Measurements from ENCODE around the gene NKX2-4.

NKX2-4 gene

DNA sequence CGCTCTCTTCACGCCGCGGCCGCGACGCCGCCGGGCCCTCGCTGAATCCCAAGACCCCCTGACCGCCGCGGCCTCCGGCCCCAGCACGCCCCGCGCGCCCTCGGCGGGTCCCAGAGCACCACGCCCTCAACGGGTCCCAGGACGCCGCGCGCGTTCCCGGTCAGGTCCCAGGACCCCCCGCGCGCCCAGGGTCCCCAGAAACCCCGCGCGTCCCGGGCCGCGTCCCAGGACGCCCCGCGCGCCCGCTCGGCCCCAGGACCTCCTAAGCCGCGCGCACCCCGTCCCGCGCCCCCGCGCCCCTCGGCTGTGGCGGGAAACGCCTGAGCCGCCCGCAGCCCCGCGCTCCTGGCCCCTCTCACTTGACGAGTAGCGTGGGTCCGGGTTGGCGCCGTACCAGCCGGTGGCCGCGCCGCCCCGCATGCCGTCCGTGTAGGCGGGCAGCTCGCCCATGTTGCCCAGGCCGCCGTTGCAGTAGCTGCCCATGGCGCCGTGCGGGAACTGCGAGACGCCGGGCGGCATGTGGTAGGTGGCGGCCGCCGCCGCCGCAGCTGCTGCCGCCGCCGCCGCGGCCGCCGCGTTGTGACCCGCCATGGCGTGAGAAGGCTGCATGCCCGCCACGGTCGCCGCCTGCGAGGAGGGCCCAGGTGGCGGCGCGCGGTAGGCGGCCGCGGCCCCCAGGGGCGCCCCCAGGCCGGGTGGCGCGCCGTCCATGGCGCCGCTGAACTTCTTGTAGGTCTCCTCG is 556 bp downstream of the NKX2-4 start:
- no peak for DNase-seq (ENCODE audit: extremely low read depth, low read depth)

DNA sequence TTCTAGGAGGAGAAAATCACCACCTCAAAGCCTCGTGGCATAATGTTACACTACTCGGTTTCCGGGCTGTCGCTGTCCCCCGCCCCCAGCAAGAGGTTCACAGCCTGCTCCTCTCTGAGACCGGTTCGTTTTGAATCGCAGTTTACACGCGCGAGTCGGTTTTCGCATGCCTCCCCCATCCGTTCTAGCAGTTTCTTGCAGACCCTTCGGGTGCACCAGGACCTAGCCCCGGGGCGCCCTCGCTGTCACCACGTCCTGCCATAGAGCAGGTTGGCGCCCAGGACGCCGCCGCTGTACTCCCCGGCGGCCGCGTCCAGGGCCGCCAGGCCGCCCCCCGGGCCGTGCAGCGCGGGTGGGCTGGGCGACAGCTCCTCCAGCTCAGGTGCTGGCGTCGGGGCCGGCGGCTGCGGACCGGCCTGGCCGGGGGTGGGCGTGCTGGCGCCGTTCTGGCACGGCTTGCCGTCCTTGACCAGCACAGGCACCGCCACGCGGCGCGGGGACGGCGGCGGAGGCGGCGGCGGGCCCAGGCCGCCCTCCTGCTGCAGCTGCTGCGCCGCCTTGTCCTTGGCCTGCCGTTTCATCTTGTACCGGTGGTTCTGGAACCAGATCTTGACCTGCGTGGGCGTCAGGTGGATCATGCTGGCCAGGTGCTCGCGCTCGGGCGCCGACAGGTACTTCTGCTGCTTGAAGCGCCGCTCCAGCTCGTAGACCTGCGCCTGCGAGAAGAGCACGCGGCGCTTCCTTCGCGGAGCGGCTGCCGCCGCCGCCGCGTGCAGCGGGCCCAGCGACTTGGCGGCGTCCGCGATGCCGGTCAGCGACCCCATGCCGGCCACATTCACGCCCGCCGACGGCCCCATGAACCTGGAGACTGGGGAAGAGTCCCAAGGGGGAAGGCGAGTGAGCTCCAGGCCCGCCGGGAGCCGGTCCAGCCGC is 1.4 kb downstream of the NKX2-4 start:
- no peak for DNase-seq (ENCODE audit: extremely low read depth, low read depth)
- TF ChIP-seq, protein P1, sequence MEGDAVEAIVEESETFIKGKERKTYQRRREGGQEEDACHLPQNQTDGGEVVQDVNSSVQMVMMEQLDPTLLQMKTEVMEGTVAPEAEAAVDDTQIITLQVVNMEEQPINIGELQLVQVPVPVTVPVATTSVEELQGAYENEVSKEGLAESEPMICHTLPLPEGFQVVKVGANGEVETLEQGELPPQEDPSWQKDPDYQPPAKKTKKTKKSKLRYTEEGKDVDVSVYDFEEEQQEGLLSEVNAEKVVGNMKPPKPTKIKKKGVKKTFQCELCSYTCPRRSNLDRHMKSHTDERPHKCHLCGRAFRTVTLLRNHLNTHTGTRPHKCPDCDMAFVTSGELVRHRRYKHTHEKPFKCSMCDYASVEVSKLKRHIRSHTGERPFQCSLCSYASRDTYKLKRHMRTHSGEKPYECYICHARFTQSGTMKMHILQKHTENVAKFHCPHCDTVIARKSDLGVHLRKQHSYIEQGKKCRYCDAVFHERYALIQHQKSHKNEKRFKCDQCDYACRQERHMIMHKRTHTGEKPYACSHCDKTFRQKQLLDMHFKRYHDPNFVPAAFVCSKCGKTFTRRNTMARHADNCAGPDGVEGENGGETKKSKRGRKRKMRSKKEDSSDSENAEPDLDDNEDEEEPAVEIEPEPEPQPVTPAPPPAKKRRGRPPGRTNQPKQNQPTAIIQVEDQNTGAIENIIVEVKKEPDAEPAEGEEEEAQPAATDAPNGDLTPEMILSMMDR (IDR thresholded peaks at IDR 0.05; ENCODE audit: low read depth, low read length) = no peak

More for the DNA sequence above, 556 bp downstream of the NKX2-4 start:
- TF ChIP-seq, protein P1 (IDR thresholded peaks at IDR 0.05; ENCODE audit: low read depth, low read length) = no peak

DNA sequence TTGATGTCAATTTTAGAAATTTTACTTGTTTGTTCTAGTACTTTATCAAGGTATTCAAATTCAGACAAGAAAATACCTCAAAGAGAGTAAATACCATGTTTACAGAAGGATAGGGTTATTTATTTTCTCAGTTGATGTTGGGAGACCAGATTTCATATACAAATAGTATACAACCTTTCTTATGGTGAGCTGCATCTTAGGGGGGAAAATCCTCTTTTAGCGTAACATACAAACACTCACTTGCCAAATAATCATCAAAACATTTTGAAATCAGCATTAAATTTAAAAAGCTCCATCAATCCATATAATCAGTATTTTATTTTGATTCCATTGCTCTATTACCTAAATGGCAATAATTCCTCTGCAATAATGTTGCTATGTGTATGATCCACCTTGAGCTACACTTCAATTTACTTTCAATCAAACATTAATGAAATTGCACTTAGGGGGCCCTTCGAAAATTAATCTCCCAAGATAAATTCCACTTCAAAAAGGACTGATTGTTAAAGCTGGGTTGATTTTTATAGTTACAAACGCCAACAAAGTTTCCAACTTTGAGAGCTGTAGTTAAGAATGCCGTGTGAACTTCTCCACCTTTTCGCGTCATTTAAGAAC is 2.2 kb downstream of the NKX2-4 start:
- TF ChIP-seq, protein P1 (IDR thresholded peaks at IDR 0.05; ENCODE audit: low read depth, low read length) = no peak
- DNase-seq (ENCODE audit: extremely low read depth, low read depth) = no peak

DNA sequence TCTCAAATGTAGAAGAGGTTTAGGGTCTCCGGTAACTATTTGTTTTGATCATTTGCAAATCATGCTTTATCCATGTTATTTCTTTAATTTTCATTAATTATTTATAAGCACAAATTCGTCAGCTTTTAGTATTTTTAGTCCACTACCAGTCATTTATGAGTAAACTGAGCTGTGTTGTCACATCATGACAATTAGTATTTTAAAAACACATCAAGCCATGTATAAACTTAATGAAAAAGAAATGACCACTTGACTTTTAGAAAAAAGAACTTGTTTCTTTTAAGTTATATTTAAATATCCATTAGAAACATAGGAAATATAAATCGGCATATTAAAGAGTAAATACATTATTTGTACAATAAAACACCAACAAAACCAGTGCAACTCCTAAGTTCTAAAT is 2.8 kb downstream of the NKX2-4 start:
- DNase-seq (ENCODE audit: extremely low read depth, low read depth) = no peak
- TF ChIP-seq, protein P1 (IDR thresholded peaks at IDR 0.05; ENCODE audit: low read depth, low read length) = no peak

DNA sequence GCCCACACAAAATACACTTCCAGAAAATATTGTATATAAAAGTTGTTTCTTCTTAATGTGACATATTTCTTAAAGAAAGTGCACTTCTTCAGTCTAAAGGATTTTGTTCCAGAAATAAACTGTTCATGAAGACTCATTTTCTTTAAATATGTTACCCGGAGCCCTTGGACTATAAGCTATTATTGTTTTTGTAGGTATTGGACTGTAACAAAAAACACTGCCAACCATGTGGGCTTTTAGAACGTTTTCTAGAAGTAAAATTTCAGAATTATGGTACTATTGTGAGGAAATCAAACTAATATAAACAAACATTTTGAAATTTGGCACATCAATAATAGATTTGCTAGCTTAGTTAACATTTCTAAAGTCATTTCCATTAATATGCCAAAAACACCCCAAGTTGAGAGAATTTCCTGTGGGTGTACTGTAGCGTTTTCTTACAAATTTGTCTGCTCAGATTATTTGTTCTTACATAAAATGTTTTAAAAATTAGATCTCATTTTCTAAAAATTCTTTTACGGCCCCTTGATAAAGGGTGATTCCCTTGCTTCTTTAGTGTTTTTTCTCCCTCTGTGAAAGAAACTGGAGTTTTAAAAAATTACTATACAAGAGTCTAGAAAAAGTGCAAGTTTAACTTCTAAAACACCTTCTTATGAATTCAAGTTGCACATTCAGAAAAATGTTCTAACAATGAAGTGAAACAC is 3.4 kb downstream of the NKX2-4 start:
- TF ChIP-seq, protein P1 (IDR thresholded peaks at IDR 0.05; ENCODE audit: low read depth, low read length) = no peak
- DNase-seq (ENCODE audit: extremely low read depth, low read depth) = no peak

DNA sequence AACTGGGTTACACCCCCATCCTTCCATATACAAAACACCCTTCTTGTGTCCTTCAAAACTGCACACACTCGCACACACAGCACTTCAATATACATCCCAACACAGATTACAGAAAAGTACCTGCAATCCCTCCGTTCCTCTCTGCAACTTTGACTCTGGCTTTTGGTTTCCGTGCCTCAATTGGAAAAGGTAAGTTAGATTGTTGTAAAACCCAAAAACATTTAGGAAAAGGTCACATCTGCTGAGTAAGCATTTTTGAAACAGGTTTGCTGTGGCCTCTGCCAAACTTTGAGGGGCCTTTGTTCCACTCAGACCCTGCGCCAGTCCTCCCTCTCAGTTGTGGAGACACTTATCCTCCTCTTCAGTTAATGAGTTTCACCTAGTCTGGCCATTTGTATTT is 4.2 kb downstream of the NKX2-4 start:
- DNase-seq (ENCODE audit: extremely low read depth, low read depth) = no peak
- TF ChIP-seq, protein P1 (IDR thresholded peaks at IDR 0.05; ENCODE audit: low read depth, low read length) = no peak
